ENCODE measurements around the gene AK6. TPM values are rescaled to one million over a fixed set of nuclear protein-coding genes. Genes with fewer than 3 reads are reported as not detected.

Gene AK6
- total RNA-seq (2014; rRNA removed; shearing (Covaris generic); ENCODE audit: low replicate concordance) = 48.5 and 56.0 TPM in 2 replicates

GRCh38 chr5:69369340-69370121 is at the start of gene AK6, which contains the start of the genes RAD17 and TAF9:
Gene AK6 (minus strand): TSS chr5:69369520. CDS start chr5:69369490, 30 bp downstream.
Gene RAD17 (plus strand): TSS chr5:69369818. CDS start chr5:69372209, 2,391 bp downstream.
Gene TAF9 (minus strand): TSS chr5:69369520. CDS start chr5:69365737, 3,783 bp downstream.
- Histone ChIP-seq H3K9me3 (ENCODE audit: low read length) (no peaks in the 10 kb centered on the region), H2AFZ (ENCODE audit: low read length) (peak within 1 kb of the TSS; percentile 69; the same call in 1 of the 2 replicates), H3K9ac (ENCODE audit: low read length) (peak within 1 kb of the TSS; percentile 77), H4K20me1 (ENCODE audit: insufficient read depth, low read depth, low read length) (peaks cover 18% of the 10 kb centered on the region; the same call in 1 of the 2 replicates), H3K4me2 (ENCODE audit: low read depth, low read length, poor library complexity, severe bottlenecking) (peak within 1 kb of the TSS; percentile 94), H3K27ac (ENCODE audit: low read length) (peak within 1 kb of the TSS; percentile 86), H3K27me3 (ENCODE audit: low read length) (no peaks in the 10 kb centered on the region), H3K79me2 (ENCODE audit: low read length) (peaks cover 96% of the 10 kb centered on the region), H3K36me3 (ENCODE audit: insufficient read depth, low read length) (peaks cover 33% of the 10 kb centered on the region), H3K4me1 (ENCODE audit: low read length) (peaks cover 54% of the 10 kb centered on the region), H3K9me2 (replicated peaks; ENCODE audit: insufficient read depth, low read length) (no peaks in the 10 kb centered on the region), H3K4me3 (ENCODE audit: low read length) (peak within 1 kb of the TSS; percentile 76)
- DNase-seq = peak; percentile 96

GRCh38 chr5:69418554-69418953 is 49.2 kb upstream of the AK6 start:
- no peak overlapping the region for H2AFZ ChIP-seq (ENCODE audit: low read length)
- H3K36me3 ChIP-seq (ENCODE audit: insufficient read depth, low read length) = peaks cover 24% of the 10 kb centered on the region; the same call in 1 of the 2 replicates
- no peaks in the 10 kb centered on the region for H3K9me2 ChIP-seq (replicated peaks; ENCODE audit: insufficient read depth, low read length)
- no peaks in the 10 kb centered on the region for H4K20me1 ChIP-seq (ENCODE audit: insufficient read depth, low read depth, low read length)
- no peaks in the 10 kb centered on the region for H3K79me2 ChIP-seq (ENCODE audit: low read length)
- H3K4me1 ChIP-seq (ENCODE audit: low read length) = no peaks in the 10 kb centered on the region
- no peaks in the 10 kb centered on the region for H3K9me3 ChIP-seq (ENCODE audit: low read length)
- no peak overlapping the region for H3K4me3 ChIP-seq (ENCODE audit: low read length)
- no peak overlapping the region for H3K4me2 ChIP-seq (ENCODE audit: low read depth, low read length, poor library complexity, severe bottlenecking)
- no peak for DNase-seq
- H3K27me3 ChIP-seq (ENCODE audit: low read length) = no peaks in the 10 kb centered on the region
- H3K27ac ChIP-seq (ENCODE audit: low read length) = no peak overlapping the region
- no peak overlapping the region for H3K9ac ChIP-seq (ENCODE audit: low read length)

- H3K4me2 ChIP-seq (ENCODE audit: low read depth, low read length, poor library complexity, severe bottlenecking) = no peak overlapping the region
- H3K9ac ChIP-seq (ENCODE audit: low read length) = no peak overlapping the region
- H3K9me3 ChIP-seq (ENCODE audit: low read length) = no peaks in the 10 kb centered on the region
- no peak overlapping the region for H3K27ac ChIP-seq (ENCODE audit: low read length)
- H4K20me1 ChIP-seq (ENCODE audit: insufficient read depth, low read depth, low read length) = no peaks in the 10 kb centered on the region
- no peak overlapping the region for H2AFZ ChIP-seq (ENCODE audit: low read length)
- H3K27me3 ChIP-seq (ENCODE audit: low read length) = no peaks in the 10 kb centered on the region
- no peaks in the 10 kb centered on the region for H3K9me2 ChIP-seq (replicated peaks; ENCODE audit: insufficient read depth, low read length)
- DNase-seq = no peak
- H3K4me3 ChIP-seq (ENCODE audit: low read length) = no peak overlapping the region
- H3K4me1 ChIP-seq (ENCODE audit: low read length) = no peaks in the 10 kb centered on the region
- H3K79me2 ChIP-seq (ENCODE audit: low read length) = no peaks in the 10 kb centered on the region
- H3K36me3 ChIP-seq (ENCODE audit: insufficient read depth, low read length) = peaks cover 27% of the 10 kb centered on the region
Measured at GRCh38 chr5:69416699-69417098, 47.4 kb upstream of the AK6 start.

GRCh38 chr5:69416180-69416579 is 46.9 kb upstream of the AK6 start:
- no peak overlapping the region for H3K4me3 ChIP-seq (ENCODE audit: low read length)
- no peak overlapping the region for H3K27ac ChIP-seq (ENCODE audit: low read length)
- no peaks in the 10 kb centered on the region for H3K9me3 ChIP-seq (ENCODE audit: low read length)
- no peaks in the 10 kb centered on the region for H3K79me2 ChIP-seq (ENCODE audit: low read length)
- no peak overlapping the region for H3K9ac ChIP-seq (ENCODE audit: low read length)
- no peak for DNase-seq
- no peaks in the 10 kb centered on the region for H3K4me1 ChIP-seq (ENCODE audit: low read length)
- H2AFZ ChIP-seq (ENCODE audit: low read length) = no peak overlapping the region
- H3K4me2 ChIP-seq (ENCODE audit: low read depth, low read length, poor library complexity, severe bottlenecking) = no peak overlapping the region
- no peaks in the 10 kb centered on the region for H4K20me1 ChIP-seq (ENCODE audit: insufficient read depth, low read depth, low read length)
- H3K27me3 ChIP-seq (ENCODE audit: low read length) = no peaks in the 10 kb centered on the region
- peaks cover 27% of the 10 kb centered on the region for H3K36me3 ChIP-seq (ENCODE audit: insufficient read depth, low read length)
- H3K9me2 ChIP-seq (replicated peaks; ENCODE audit: insufficient read depth, low read length) = no peaks in the 10 kb centered on the region

- no peak overlapping the region for H3K4me3 ChIP-seq (ENCODE audit: low read length)
- H3K79me2 ChIP-seq (ENCODE audit: low read length) = no peaks in the 10 kb centered on the region
- H3K36me3 ChIP-seq (ENCODE audit: insufficient read depth, low read length) = peaks cover 28% of the 10 kb centered on the region
- no peaks in the 10 kb centered on the region for H3K4me1 ChIP-seq (ENCODE audit: low read length)
- no peak overlapping the region for H3K4me2 ChIP-seq (ENCODE audit: low read depth, low read length, poor library complexity, severe bottlenecking)
- H3K27me3 ChIP-seq (ENCODE audit: low read length) = no peaks in the 10 kb centered on the region
- no peak overlapping the region for H3K9ac ChIP-seq (ENCODE audit: low read length)
- H3K27ac ChIP-seq (ENCODE audit: low read length) = no peak overlapping the region
- H4K20me1 ChIP-seq (ENCODE audit: insufficient read depth, low read depth, low read length) = no peaks in the 10 kb centered on the region
- H2AFZ ChIP-seq (ENCODE audit: low read length) = no peak overlapping the region
- H3K9me3 ChIP-seq (ENCODE audit: low read length) = no peaks in the 10 kb centered on the region
- H3K9me2 ChIP-seq (replicated peaks; ENCODE audit: insufficient read depth, low read length) = no peaks in the 10 kb centered on the region
- peak; percentile 6 for DNase-seq
Measured at GRCh38 chr5:69415584-69415958, 46.3 kb upstream of the AK6 start.

GRCh38 chr5:69414885-69415583 is 45.7 kb upstream of the AK6 start, which contains the start of gene MARVELD2:
Gene MARVELD2 (plus strand): TSS chr5:69415116. CDS start chr5:69419386, 4,270 bp downstream.
- H3K9me3 ChIP-seq (ENCODE audit: low read length) = no peaks in the 10 kb centered on the region
- peaks cover 31% of the 10 kb centered on the region for H3K36me3 ChIP-seq (ENCODE audit: insufficient read depth, low read length)
- no peaks in the 10 kb centered on the region for H3K4me1 ChIP-seq (ENCODE audit: low read length)
- no peak within 1 kb of the TSS for H2AFZ ChIP-seq (ENCODE audit: low read length)
- H3K9ac ChIP-seq (ENCODE audit: low read length) = no peak within 1 kb of the TSS
- H4K20me1 ChIP-seq (ENCODE audit: insufficient read depth, low read depth, low read length) = no peaks in the 10 kb centered on the region
- no peak within 1 kb of the TSS for H3K4me2 ChIP-seq (ENCODE audit: low read depth, low read length, poor library complexity, severe bottlenecking)
- peak; percentile 30 for DNase-seq
- no peaks in the 10 kb centered on the region for H3K9me2 ChIP-seq (replicated peaks; ENCODE audit: insufficient read depth, low read length)
- no peaks in the 10 kb centered on the region for H3K27me3 ChIP-seq (ENCODE audit: low read length)
- no peak within 1 kb of the TSS for H3K4me3 ChIP-seq (ENCODE audit: low read length)
- no peak within 1 kb of the TSS for H3K27ac ChIP-seq (ENCODE audit: low read length)
- no peaks in the 10 kb centered on the region for H3K79me2 ChIP-seq (ENCODE audit: low read length)

- Histone ChIP-seq H3K4me1 (ENCODE audit: low read length) (no peaks in the 10 kb centered on the region), H3K4me2 (ENCODE audit: low read depth, low read length, poor library complexity, severe bottlenecking) (no peak overlapping the region), H3K27ac (ENCODE audit: low read length) (no peak overlapping the region), H3K9ac (ENCODE audit: low read length) (no peak overlapping the region), H4K20me1 (ENCODE audit: insufficient read depth, low read depth, low read length) (no peaks in the 10 kb centered on the region), H3K36me3 (ENCODE audit: insufficient read depth, low read length) (peaks cover 46% of the 10 kb centered on the region), H3K27me3 (ENCODE audit: low read length) (no peaks in the 10 kb centered on the region), H3K4me3 (ENCODE audit: low read length) (no peak overlapping the region), H2AFZ (ENCODE audit: low read length) (no peak overlapping the region), H3K79me2 (ENCODE audit: low read length) (no peaks in the 10 kb centered on the region), H3K9me3 (ENCODE audit: low read length) (no peaks in the 10 kb centered on the region), H3K9me2 (replicated peaks; ENCODE audit: insufficient read depth, low read length) (no peaks in the 10 kb centered on the region)
- peak; percentile 7 for DNase-seq
Measured at GRCh38 chr5:69404659-69405330, 35.5 kb upstream of the AK6 start.

GRCh38 chr5:69378376-69378775 is 9.1 kb upstream of the AK6 start:
- no peak overlapping the region for H3K4me2 ChIP-seq (ENCODE audit: low read depth, low read length, poor library complexity, severe bottlenecking)
- peaks cover 55% of the 10 kb centered on the region; the same call in 1 of the 2 replicates for H3K36me3 ChIP-seq (ENCODE audit: insufficient read depth, low read length)
- H3K9me2 ChIP-seq (replicated peaks; ENCODE audit: insufficient read depth, low read length) = no peaks in the 10 kb centered on the region
- DNase-seq = no peak
- H4K20me1 ChIP-seq (ENCODE audit: insufficient read depth, low read depth, low read length) = no peaks in the 10 kb centered on the region
- H3K9me3 ChIP-seq (ENCODE audit: low read length) = no peaks in the 10 kb centered on the region
- H2AFZ ChIP-seq (ENCODE audit: low read length) = no peak overlapping the region
- H3K4me3 ChIP-seq (ENCODE audit: low read length) = no peak overlapping the region
- peaks cover 30% of the 10 kb centered on the region for H3K79me2 ChIP-seq (ENCODE audit: low read length)
- no peak overlapping the region for H3K27ac ChIP-seq (ENCODE audit: low read length)
- H3K27me3 ChIP-seq (ENCODE audit: low read length) = no peaks in the 10 kb centered on the region
- peaks cover 18% of the 10 kb centered on the region for H3K4me1 ChIP-seq (ENCODE audit: low read length)
- H3K9ac ChIP-seq (ENCODE audit: low read length) = no peak overlapping the region

Data from Karpas-422 (cell line).